T-cell (primary cell): Measurements from ENCODE around the gene IL2RA. TPM values are rescaled to one million over a fixed set of nuclear protein-coding genes. Genes with fewer than 3 reads are reported as not detected.
A peak's percentile ranks its signal among the peaks of the same experiment; 100 is the strongest.

Experiments
- ATAC-seq, 4 experiments: fragments of 200-7000 bp in 3 of 4; fragments of 150-1000 bp in 1 of 4; cut with Tn5 transposase; replicated peaks in 1 of 4; 1 replicate in 3 of 4; 2 replicates in 1 of 4; pipeline ENCODE4 v1.10.0; 2021; ENCODE audit warnings: moderate library complexity in 3 of 4, mild to moderate bottlenecking in 2 of 4, moderate number of reproducible peaks in 1 of 4
- CTCF ChIA-PET, 2 donors: fragments of 300-600 bp; sonication (Branson Sonifier 250); formaldehyde crosslinking; loops; one replicate each; lab custom pipeline; 2022; ENCODE audit warnings: antibody characterized with exemption in 2 of 2; lab: Charles Lee
- POLR2A ChIA-PET, 2 donors: fragments of 300-600 bp; sonication (Branson Sonifier 250); formaldehyde crosslinking; loops; one replicate each; lab custom pipeline; 2022; ENCODE audit warnings: antibody characterized with exemption in 2 of 2; lab: Charles Lee
- DNase-seq, 35 experiments: peaks; one replicate each; pipeline versions ENCODE4 v3.0.0 to v3.0.0-alpha.2; 2013 to 2023
- H3K27ac ChIP-seq: one replicate; pipeline ENCODE4 v1.5.1; 2013; ENCODE audit warnings: low read length
- H3K27me3 ChIP-seq, 2 experiments: replicated peaks in 1 of 2; 1 replicate in 1 of 2; 2 replicates in 1 of 2; pipeline versions ENCODE4 v1.6.1 to v1.7.0; 2013; ENCODE audit warnings: low read length in 1 of 2, mixed read lengths in 1 of 2; ENCODE audit not compliant: control insufficient read depth in 2 of 2, insufficient read depth in 2 of 2; ENCODE audit errors: extremely low read depth in 1 of 2
- H3K36me3 ChIP-seq, 2 donors: 1 replicate in 1 of 2; 2 replicates in 1 of 2; pipeline versions ENCODE4 v1.6.1 to v1.7.0; 2013; ENCODE audit warnings: low read length in 1 of 2; ENCODE audit not compliant: control insufficient read depth in 2 of 2, insufficient read depth in 1 of 2; ENCODE audit errors: extremely low read depth in 1 of 2
- H3K4me1 ChIP-seq, 2 experiments: 1 replicate in 1 of 2; 2 replicates in 1 of 2; pipeline versions ENCODE4 v1.6.1 to v1.7.0; 2013; ENCODE audit warnings: low read length in 2 of 2, mixed read lengths in 1 of 2; ENCODE audit not compliant: insufficient read depth in 2 of 2, control insufficient read depth in 1 of 2; ENCODE audit errors: extremely low read depth in 1 of 2
- H3K4me3 ChIP-seq, 2 donors: 1 replicate in 1 of 2; 2 replicates in 1 of 2; pipeline versions ENCODE4 v1.5.1 to v1.7.0; 2013; ENCODE audit warnings: mild to moderate bottlenecking in 2 of 2, low read length in 1 of 2, moderate library complexity in 1 of 2; ENCODE audit not compliant: control insufficient read depth in 1 of 2; ENCODE audit errors: extremely low read depth in 1 of 2
- H3K9me3 ChIP-seq: 2 replicates; pipeline ENCODE4 v1.7.0; 2013
- H3K27ac Mint-ChIP-seq, 2 donors: one replicate each; pipeline ENCODE4 v1.8.0; 2020 to 2021; ENCODE audit warnings: mild to moderate bottlenecking in 2 of 2, mixed read lengths in 2 of 2
- H3K27me3 Mint-ChIP-seq, 2 donors: one replicate each; pipeline ENCODE4 v1.8.0; 2021 to 2022; ENCODE audit warnings: mixed read lengths in 2 of 2
- H3K36me3 Mint-ChIP-seq: one replicate; pipeline ENCODE4 v1.8.0; 2021; ENCODE audit warnings: mixed read lengths
- H3K4me1 Mint-ChIP-seq, 3 donors: one replicate each; pipeline ENCODE4 v1.8.0; 2020 to 2022; ENCODE audit warnings: mixed read lengths in 3 of 3, mild to moderate bottlenecking in 1 of 3
- H3K4me3 Mint-ChIP-seq, 3 donors: one replicate each; pipeline ENCODE4 v1.8.0; 2020 to 2022; ENCODE audit warnings: mild to moderate bottlenecking in 3 of 3, mixed read lengths in 3 of 3, moderate library complexity in 3 of 3
- H3K9me3 Mint-ChIP-seq, 3 donors: one replicate each; pipeline ENCODE4 v1.8.0; 2020 to 2022; ENCODE audit warnings: mixed read lengths in 3 of 3
- WGBS: methylation state at CpG from one replicate; pipeline ENCODE4 v1.1.5; 2013; ENCODE audit warnings: missing lambda C conversion rate; ENCODE audit not compliant: insufficient coverage; 5-methylcytosine and 5-hydroxymethylcytosine counted together
- total RNA-seq, 35 experiments: library from RNA in 6 of 35; stranded (reverse) in 6 of 35; fragments of 120-200 nt in 1 of 35; gene quantifications; one replicate each; pipeline versions ENCODE4 v1.2.1 to v1.2.4 and lab custom pipeline; 2013 to 2026

The IL2RA gene
- total RNA-seq, 5 donors from 2014 or later (not counting 1 experiment from before 2014, with no cell fraction given), result 19.9 to 40.4 (median 28.1) TPM

DNA sequence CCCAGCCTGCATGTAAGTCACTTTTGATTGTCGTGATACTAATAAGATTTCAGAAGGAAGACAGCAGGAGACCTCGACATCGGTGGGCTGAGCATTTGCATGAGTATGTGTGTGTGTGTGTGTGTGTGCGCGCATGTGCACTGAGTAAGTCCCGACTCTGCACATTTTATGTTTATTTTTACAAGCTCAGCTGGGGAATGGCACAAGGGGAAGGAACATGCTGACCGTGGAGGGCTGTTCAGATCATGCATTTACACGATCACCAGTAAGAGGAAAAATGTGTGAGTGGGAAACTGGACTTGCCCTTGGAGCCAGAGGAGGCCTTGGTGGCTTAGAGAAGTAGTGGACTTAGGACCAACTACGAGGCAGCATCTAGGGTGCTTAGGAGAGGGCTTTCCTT, 41.3 kb downstream of the IL2RA start:
- H3K27ac Mint-ChIP-seq, result peak overlapping the region in 1 of 2 donors; percentile 31
- H3K9me3 Mint-ChIP-seq, result no peaks in the 10 kb centered on the region

DNA sequence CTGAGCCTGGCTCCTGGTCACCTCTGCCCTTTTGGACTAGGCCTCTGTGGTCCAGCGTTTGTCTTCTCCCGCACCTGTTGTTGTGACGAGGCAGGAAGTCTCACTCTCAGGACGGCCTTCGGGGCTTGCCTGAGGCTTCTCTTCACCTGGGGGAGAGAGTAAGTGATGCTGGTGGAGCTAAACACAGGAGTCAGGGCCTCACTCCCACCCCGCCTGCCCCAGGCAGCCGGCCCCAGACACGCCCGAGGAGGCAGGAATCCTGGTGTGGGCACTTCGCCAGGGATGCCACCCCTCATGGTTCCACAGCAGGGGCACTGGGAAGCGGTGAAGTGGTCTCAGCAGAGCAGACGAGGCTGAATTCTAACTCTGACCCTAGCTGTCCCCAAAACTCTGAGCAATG, 42.4 kb downstream of the IL2RA start:
- Histone ChIP-seq H3K9me3 (no peaks in the 10 kb centered on the region), H3K4me1 (peaks cover under 1 to 6% of the 10 kb centered on the region in 2 experiments), H3K36me3 (peaks cover 0 to 8% of the 10 kb centered on the region in 2 donors), H3K27me3 (no peaks in the 10 kb centered on the region), H3K4me3 (no peak overlapping the region), H3K27ac (no peak overlapping the region)
- H3K27ac Mint-ChIP-seq, result no peak overlapping the region
- no peak for DNase-seq
- ATAC-seq, result no peak
- H3K9me3 Mint-ChIP-seq, result no peaks in the 10 kb centered on the region
- 94% methylated on average over 9 of the region's 12 CpGs for WGBS
- H3K27me3 Mint-ChIP-seq, result no peaks in the 10 kb centered on the region
- POLR2A ChIA-PET, result interaction anchor here in 1 of 2 donors (0.6 kb wide), 1 partner anchor 256 kb away, joined by 3 read pairs; no protein-coding TSS in a partner anchor
- CTCF ChIA-PET, result no interaction called here
- peaks cover 4 to 19% (median 12%) of the 10 kb centered on the region in 3 donors for H3K4me1 Mint-ChIP-seq
- H3K4me3 Mint-ChIP-seq, result no peak overlapping the region
- peaks cover 42% of the 10 kb centered on the region for H3K36me3 Mint-ChIP-seq

More for the DNA sequence above, 41.3 kb downstream of the IL2RA start:
- H3K27ac ChIP-seq, result no peak overlapping the region
- ATAC-seq (no peak), DNase-seq (no peak)
- Mint-ChIP-seq H3K27me3 (no peaks in the 10 kb centered on the region), H3K4me3 (no peak overlapping the region), H3K36me3 (peaks cover 42% of the 10 kb centered on the region), H3K4me1 (peaks cover 0 to 10% (median 5%) of the 10 kb centered on the region in 3 donors)
- ChIA-PET POLR2A (no interaction called here), CTCF (no interaction called here)
- WGBS, result 68% methylated on average over 5 of the region's 9 CpGs
- H3K4me3 ChIP-seq, result no peak overlapping the region
- no peaks in the 10 kb centered on the region for H3K27me3 ChIP-seq
- no peaks in the 10 kb centered on the region for H3K9me3 ChIP-seq
- peaks cover 0 to 8% of the 10 kb centered on the region in 2 donors for H3K36me3 ChIP-seq
- H3K4me1 ChIP-seq, result no peaks in the 10 kb centered on the region

DNA sequence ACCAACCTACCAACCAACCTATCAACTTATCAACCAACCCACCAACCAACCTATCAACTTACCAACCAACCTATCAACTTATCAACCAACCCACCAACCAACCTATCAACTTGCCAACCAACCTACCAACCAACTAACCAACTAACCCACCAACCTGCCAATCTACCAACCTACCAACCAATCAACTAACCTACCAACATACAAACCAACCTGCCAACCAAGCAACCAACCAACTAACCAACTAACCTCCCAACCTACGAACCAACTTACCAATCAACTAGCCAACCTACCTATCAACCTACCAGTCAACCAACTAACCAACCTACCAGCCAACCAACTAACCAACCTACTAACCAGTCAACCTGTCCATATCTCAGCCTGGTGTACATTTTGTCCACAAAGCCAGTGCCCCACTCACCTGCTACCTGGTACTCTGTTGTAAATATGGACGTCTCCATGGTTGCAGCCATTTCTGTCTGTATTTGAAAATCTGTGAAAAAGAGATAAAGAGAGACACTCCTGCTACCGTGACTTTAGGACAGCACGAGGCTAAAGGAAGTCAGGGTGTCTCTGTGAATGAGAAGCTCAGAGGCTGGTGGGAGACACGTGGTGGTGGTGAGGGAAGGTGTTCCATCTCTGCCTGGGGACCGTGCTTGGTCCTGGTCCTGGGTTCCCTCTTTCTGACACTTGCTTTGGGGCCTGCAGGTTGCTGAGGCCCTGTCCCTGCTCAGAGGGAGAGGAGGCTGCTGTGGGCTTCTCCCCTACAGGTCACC, 43.0 kb downstream of the IL2RA start:
- no peak overlapping the region for H3K27ac ChIP-seq
- H3K36me3 ChIP-seq, result peaks cover 0 to 2% of the 10 kb centered on the region in 2 donors
- H3K9me3 ChIP-seq, result no peaks in the 10 kb centered on the region
- DNase-seq, result no peak
- no peaks in the 10 kb centered on the region for H3K9me3 Mint-ChIP-seq
- peaks cover 10 to 25% (median 18%) of the 10 kb centered on the region in 3 donors for H3K4me1 Mint-ChIP-seq
- WGBS, result 91% methylated on average over 4 of the region's 6 CpGs
- ChIA-PET POLR2A (interaction anchor here in 1 of 2 donors (0.6 kb wide), 1 partner anchor 256 kb away, joined by 3 read pairs; no protein-coding TSS in a partner anchor), CTCF (no interaction called here)
- H3K4me1 ChIP-seq, result peaks cover 6 to 12% of the 10 kb centered on the region in 2 experiments
- H3K36me3 Mint-ChIP-seq, result peaks cover 37% of the 10 kb centered on the region
- ATAC-seq, result no peak
- H3K27ac Mint-ChIP-seq, result peak overlapping the region; percentile 2 to 5
- no peaks in the 10 kb centered on the region for H3K27me3 Mint-ChIP-seq
- H3K4me3 Mint-ChIP-seq, result no peak overlapping the region
- H3K27me3 ChIP-seq, result no peaks in the 10 kb centered on the region
- no peak overlapping the region for H3K4me3 ChIP-seq

DNA sequence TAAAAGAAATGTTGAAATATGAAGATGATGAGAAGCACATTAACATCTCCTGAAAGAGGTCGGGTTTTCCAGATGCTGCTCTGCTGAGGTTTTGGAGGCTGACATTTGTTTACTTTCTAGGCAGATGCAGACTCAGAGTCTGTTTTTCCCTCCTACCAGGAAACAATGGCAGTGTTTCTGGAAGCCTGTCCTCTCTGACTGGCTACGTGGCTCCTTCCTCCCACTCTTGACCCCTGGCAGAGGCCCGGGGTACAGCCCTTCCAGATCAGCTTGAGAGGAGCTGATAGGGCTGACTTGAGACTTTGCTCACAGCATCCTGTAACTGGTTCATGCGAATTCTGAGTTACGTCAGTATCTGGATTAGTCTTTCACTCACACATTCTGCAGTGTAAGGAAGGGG, 43.7 kb downstream of the IL2RA start:
- peak overlapping the region in 1 of 2 donors; percentile 2 for H3K27ac Mint-ChIP-seq
- POLR2A ChIA-PET, result no interaction called here
- Histone ChIP-seq H3K4me1 (peaks cover 6 to 16% of the 10 kb centered on the region in 2 experiments), H3K36me3 (peaks cover 0 to 2% of the 10 kb centered on the region in 2 donors), H3K9me3 (no peaks in the 10 kb centered on the region), H3K27ac (no peak overlapping the region), H3K27me3 (no peaks in the 10 kb centered on the region), H3K4me3 (no peak overlapping the region)
- H3K36me3 Mint-ChIP-seq, result peaks cover 29% of the 10 kb centered on the region
- H3K27me3 Mint-ChIP-seq, result no peaks in the 10 kb centered on the region
- H3K4me1 Mint-ChIP-seq, result peaks cover 14 to 31% (median 22%) of the 10 kb centered on the region in 3 donors
- CTCF ChIA-PET, result no interaction called here
- no peak for ATAC-seq
- 73% methylated on average over 2 of the region's 5 CpGs for WGBS
- no peak for DNase-seq
- H3K9me3 Mint-ChIP-seq, result no peaks in the 10 kb centered on the region
- H3K4me3 Mint-ChIP-seq, result no peak overlapping the region

DNA sequence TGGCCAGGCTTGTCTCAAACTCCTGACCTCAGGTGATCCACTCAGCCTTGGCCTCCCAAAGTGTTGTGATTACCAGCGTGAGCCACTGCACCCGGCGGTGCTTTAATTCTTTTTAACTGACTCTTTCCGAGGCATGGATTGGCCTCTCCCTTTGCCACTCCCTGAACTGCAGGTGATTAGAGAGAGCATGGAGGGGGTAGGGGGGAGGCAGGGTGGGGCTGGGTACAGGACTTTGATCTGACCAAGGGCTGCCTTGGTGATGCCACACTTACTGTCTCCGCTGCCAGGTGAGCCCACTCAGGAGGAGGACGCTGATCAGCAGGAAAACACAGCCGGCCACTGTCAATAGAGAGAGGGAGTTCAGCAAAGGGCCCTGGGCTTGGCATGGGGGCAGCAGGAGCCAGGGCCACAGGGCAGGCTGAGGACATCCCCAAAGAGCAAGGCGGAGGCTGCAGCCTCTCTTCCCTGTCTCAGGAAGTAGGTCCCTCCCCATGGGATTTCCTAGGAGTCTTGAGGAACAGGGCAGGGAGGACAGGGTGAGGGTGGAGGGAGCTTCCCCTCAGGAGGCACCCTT, 44.3 kb downstream of the IL2RA start:
- POLR2A ChIA-PET, result no interaction called here
- peak overlapping the region in 1 of 2 donors; percentile 22 for H3K27ac Mint-ChIP-seq
- no peak overlapping the region for H3K27ac ChIP-seq

DNA sequence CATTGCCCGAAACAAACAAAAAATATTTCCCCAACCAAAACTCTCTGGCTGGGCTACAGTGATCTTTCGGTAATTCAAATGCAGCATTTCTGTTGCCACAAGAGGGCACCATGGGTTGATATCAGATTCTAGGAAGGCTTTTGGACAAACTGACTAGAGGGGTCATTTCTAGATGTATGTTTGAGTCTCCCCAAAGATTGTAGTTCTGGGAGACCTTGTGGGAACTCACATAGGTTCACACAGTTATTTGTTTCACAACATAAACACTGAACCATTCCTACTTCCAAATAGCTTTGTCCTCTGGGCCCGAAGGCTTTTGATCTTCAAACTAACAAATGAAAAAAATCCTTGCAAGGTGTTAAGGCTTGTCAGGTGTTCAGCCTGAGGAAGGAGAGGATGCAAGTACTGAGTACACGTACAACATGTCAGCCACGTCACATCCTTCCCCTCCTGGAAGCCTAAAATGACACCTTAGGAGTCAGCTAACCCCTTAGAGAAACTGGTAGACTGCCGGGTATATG, 47.9 kb downstream of the IL2RA start:
- peak overlapping the region; percentile 87 for H3K27ac ChIP-seq
- CTCF ChIA-PET, result interaction anchor here (0.6 to 2.8 kb wide), 23 partner anchors 19 to 1210 kb away, joined by 3 to 45 read pairs (median 5); partner anchors contain the start of gene IL2RA (in 2 of the 2)
- H3K4me1 ChIP-seq, result peaks cover 6 to 16% of the 10 kb centered on the region in 2 experiments
- DNase-seq, result peak; percentile 32 to 84 (median 66)
- H3K9me3 ChIP-seq, result no peaks in the 10 kb centered on the region
- H3K4me1 Mint-ChIP-seq, result peaks cover 14 to 29% (median 17%) of the 10 kb centered on the region in 3 donors
- H3K4me3 ChIP-seq, result no peak overlapping the region
- no peaks in the 10 kb centered on the region for H3K36me3 ChIP-seq
- H3K27me3 ChIP-seq, result no peaks in the 10 kb centered on the region
- H3K27me3 Mint-ChIP-seq, result peaks cover 0 to under 1% of the 10 kb centered on the region in 2 donors
- peaks cover 16% of the 10 kb centered on the region for H3K36me3 Mint-ChIP-seq
- POLR2A ChIA-PET, result interaction anchor here (0.7 to 1.1 kb wide), 2 partner anchors 24 to 76 kb away, joined by 5 to 6 read pairs; no protein-coding TSS in a partner anchor
- peak; percentile 94 to 99 (median 96) for ATAC-seq
- H3K4me3 Mint-ChIP-seq, result peak overlapping the region in 1 of 3 donors; percentile 34
- WGBS, result no CpG with 5 or more reads among the region's 6 CpGs
- peak overlapping the region; percentile 89 to 93 for H3K27ac Mint-ChIP-seq
- H3K9me3 Mint-ChIP-seq, result no peaks in the 10 kb centered on the region

More for the DNA sequence above, 44.3 kb downstream of the IL2RA start:
- CTCF ChIA-PET, result interaction anchor here in 1 of 2 donors (1.0 kb wide), 1 partner anchor 16 kb away, joined by 4 read pairs; no protein-coding TSS in a partner anchor
- Histone ChIP-seq H3K9me3 (no peaks in the 10 kb centered on the region), H3K4me3 (no peak overlapping the region), H3K36me3 (peaks cover 0 to 2% of the 10 kb centered on the region in 2 donors), H3K4me1 (peaks cover 6 to 16% of the 10 kb centered on the region in 2 experiments), H3K27me3 (no peaks in the 10 kb centered on the region)
- Mint-ChIP-seq H3K4me3 (no peak overlapping the region), H3K36me3 (peaks cover 29% of the 10 kb centered on the region), H3K4me1 (peaks cover 14 to 31% (median 22%) of the 10 kb centered on the region in 3 donors), H3K9me3 (no peaks in the 10 kb centered on the region), H3K27me3 (no peaks in the 10 kb centered on the region)
- no peak for ATAC-seq
- DNase-seq, result no peak
- 96% methylated on average over 4 of the region's 8 CpGs for WGBS
